ENCODE measurements around the gene FRMD4A.

DNA sequence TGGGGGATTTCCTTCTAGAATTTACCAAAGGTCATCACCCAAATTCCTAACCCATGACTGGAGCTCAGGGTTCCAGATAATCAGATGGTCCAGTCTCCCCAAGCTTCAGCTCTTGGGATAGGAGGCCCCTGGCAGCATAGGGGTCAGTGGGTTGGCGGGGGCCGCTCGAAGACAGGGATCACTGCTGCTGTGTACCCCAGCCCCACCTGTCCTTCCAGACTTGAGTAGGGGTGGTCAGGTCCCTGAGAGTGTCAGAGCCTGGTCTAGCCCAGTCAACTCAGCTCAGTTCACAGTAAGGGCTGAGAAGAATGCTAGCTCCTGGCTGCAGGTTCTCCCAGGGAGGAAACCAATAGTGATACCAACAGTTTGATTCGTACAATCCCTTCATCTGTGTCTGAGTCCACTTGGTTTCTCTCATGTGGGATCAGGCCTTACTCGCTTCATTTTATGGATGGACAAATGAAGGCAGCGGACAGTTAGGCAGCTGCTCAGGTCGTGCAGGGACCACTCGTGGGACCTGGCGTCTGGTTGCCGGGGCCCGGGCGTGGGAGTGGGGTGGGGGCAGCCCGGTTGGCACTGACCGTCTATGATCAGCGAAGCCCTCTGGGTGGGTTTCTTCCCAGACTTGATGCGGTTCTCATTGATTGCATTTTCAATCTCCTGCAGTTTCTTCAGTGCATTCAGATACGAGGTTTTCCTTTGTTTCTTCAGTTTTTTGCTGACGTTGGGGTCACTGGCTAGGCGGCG lies 665.0 kb downstream of the FRMD4A start:
- TF ChIP-seq POLR2A (IDR thresholded peaks at IDR 0.05; ENCODE audit: low read depth, low read length) (no peak), POLR2AphosphoS5 (IDR thresholded peaks at IDR 0.05; ENCODE audit: low read depth, low read length) (no peak), TAF1 (IDR thresholded peaks at IDR 0.05; ENCODE audit: low read depth, low read length) (no peak), PAX5 (IDR thresholded peaks at IDR 0.05; ENCODE audit: insufficient read depth, low read length, severe bottlenecking) (no peak)
